Stomach (tissue), 9 donors: ENCODE data around the gene IQGAP3. TPM values are rescaled to one million over a fixed set of nuclear protein-coding genes. Genes with fewer than 3 reads are reported as not detected.
A peak's percentile ranks its signal among the peaks of the same experiment; 100 is the strongest.

Source experiments
- DNase-seq, 2 donors: peaks; one replicate each; pipeline versions ENCODE4 v3.0.0 to v3.0.0-alpha.2; 2013 to 2019
- H3K27ac ChIP-seq, 5 donors: fragments of 200-600 bp in 4 of 5; sonication (generic) in 4 of 5; one replicate each; pipeline ENCODE4 v1.5.1; 2013 to 2019; ENCODE audit warnings: mild to moderate bottlenecking in 1 of 5, moderate library complexity in 1 of 5
- H3K27me3 ChIP-seq, 3 donors: fragments of 200-600 bp; sonication (generic); one replicate each; pipeline ENCODE4 v1.5.1; 2017 to 2019; ENCODE audit warnings: mixed run types in 1 of 3
- H3K36me3 ChIP-seq, 4 donors: fragments of 200-600 bp; sonication (generic); 1 replicate in 3 of 4; 2 replicates in 1 of 4; pipeline ENCODE4 v1.5.1; 2016 to 2019
- H3K4me1 ChIP-seq, 4 donors: fragments of 200-600 bp; sonication (generic); one replicate each; pipeline ENCODE4 v1.5.1; 2016 to 2019
- H3K4me3 ChIP-seq, 4 donors: fragments of 200-600 bp; sonication (generic) in 3 of 4; one replicate each; pipeline ENCODE4 v1.5.1; 2016 to 2019; ENCODE audit warnings: mild to moderate bottlenecking in 1 of 4
- H3K9me3 ChIP-seq, 4 donors: fragments of 200-600 bp; sonication (generic); one replicate each; pipeline ENCODE4 v1.5.1; 2016 to 2019
- EP300 ChIP-seq: sonication (generic); formaldehyde crosslinking; IDR thresholded peaks from one replicate; pipeline ENCODE4 v1.6.1; 2017; ENCODE audit warnings: antibody characterized with exemption
- POLR2A ChIP-seq, 4 donors: fragments of 450-650 bp; IDR thresholded peaks; one replicate each; pipeline ENCODE4 v1.6.1; 2016; ENCODE audit warnings: antibody characterized with exemption in 4 of 4, control low read depth in 2 of 4, mild to moderate bottlenecking in 1 of 4, moderate library complexity in 1 of 4
- POLR2AphosphoS5 ChIP-seq, 3 donors: sonication (generic); formaldehyde crosslinking; IDR thresholded peaks; one replicate each; pipeline ENCODE4 v1.6.1; 2016; ENCODE audit warnings: antibody characterized with exemption in 3 of 3
- WGBS, 5 donors: extraction: QIAGEN DNeasy Blood & Tissue Kit in 3 of 5; methylation state at CpG; one replicate each; pipeline versions ENCODE4 v1.1.5 to v1.1.7; 2013 to 2018; 5-methylcytosine and 5-hydroxymethylcytosine counted together
- intact Hi-C: fragments of 100-400 bp; cut with DNase I; formaldehyde crosslinking; loops from one replicate; pipeline ENCODE4 v1.15.1; 2023; ENCODE audit warnings: low total_unique reads
- polyA plus RNA-seq, 3 donors: library from polyadenylated mRNA; stranded (reverse); fragments of 200-250 nt; gene quantifications; one replicate each; pipeline ENCODE4 v1.2.3, GENCODE V29; 2013
- total RNA-seq, 5 donors: library from RNA; depleted of rRNA; stranded (reverse); fragments of >200 nt; gene quantifications; one replicate each; pipeline versions ENCODE4 v1.1.0 to v1.2.3, GENCODE V29; 2014 to 2016
- TF ChIP-seq, protein P1 (sequence below), 7 experiments: fragments of 450-650 bp in 4 of 7; fragments of 200-600 bp in 3 of 7; sonication (generic) in 3 of 7; IDR thresholded peaks; one replicate each; pipeline ENCODE4 v1.5.1; 2016 to 2019; ENCODE audit warnings: antibody characterized with exemption in 7 of 7, control low read depth in 2 of 7, mild to moderate bottlenecking in 1 of 7
- donor health status: healthy with polysubstance abuse.
- donor health status: Bipolar disorder and iron deficiency.
- donor health status: healthy.

IQGAP3 gene
- total and polyA plus RNA-seq, 8 donors = 1.2 to 22.2 (median 9.3) TPM

DNA sequence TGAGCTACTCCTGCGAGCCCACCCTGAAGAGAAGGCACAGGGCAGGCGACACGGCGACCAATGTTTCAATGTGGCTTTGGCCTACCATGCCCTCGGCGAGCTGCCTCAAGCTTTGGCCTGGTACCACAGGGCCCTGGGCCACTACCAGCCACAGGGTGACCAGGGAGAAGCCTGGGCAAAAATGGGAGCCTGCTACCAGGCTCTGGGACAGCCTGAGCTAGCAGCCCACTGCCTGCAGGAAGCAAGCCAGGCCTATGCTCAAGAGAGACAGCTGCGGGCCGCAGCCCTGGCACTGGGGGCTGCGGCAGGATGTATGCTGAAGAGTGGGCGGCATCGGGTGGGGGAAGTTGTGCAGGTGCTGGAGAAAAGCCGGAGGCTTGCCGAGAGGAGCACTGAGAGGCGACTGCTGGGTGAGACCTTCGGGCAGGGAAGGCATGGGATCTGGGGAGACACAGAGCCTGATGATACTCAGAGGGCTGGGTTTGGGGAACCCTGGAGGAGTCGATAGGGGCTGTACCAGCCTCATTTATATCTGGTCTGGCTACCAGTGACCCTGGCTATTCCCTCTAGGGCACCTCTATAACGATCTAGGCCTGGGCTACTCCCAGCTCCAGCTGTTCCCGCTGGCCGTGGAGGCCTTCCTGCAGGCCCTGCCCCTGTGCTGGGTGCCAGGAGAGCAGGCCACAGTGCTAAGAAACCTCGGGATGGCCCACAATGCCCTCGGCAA, 9.5 kb upstream of the IQGAP3 start:
- DNase-seq = no peak
- intact Hi-C loops = no loop called here
- TF ChIP-seq EP300 = no peak
- TF ChIP-seq, protein P1, sequence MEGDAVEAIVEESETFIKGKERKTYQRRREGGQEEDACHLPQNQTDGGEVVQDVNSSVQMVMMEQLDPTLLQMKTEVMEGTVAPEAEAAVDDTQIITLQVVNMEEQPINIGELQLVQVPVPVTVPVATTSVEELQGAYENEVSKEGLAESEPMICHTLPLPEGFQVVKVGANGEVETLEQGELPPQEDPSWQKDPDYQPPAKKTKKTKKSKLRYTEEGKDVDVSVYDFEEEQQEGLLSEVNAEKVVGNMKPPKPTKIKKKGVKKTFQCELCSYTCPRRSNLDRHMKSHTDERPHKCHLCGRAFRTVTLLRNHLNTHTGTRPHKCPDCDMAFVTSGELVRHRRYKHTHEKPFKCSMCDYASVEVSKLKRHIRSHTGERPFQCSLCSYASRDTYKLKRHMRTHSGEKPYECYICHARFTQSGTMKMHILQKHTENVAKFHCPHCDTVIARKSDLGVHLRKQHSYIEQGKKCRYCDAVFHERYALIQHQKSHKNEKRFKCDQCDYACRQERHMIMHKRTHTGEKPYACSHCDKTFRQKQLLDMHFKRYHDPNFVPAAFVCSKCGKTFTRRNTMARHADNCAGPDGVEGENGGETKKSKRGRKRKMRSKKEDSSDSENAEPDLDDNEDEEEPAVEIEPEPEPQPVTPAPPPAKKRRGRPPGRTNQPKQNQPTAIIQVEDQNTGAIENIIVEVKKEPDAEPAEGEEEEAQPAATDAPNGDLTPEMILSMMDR (IDR thresholded peaks at IDR 0.05) = no peak
- no peak for TF ChIP-seq POLR2A (IDR thresholded peaks at IDR 0.05)
- no peak for TF ChIP-seq POLR2AphosphoS5 (IDR thresholded peaks at IDR 0.05)
- H3K9me3 ChIP-seq = no peaks in the 10 kb centered on the region
- no peak overlapping the region for H3K27ac ChIP-seq
- no peaks in the 10 kb centered on the region for H3K27me3 ChIP-seq
- WGBS, 5 donors = 76 to 85% (median 78%) methylated on average over 14 to 21 of the region's 21 CpGs
- H3K36me3 ChIP-seq = no peaks in the 10 kb centered on the region
- H3K4me3 ChIP-seq = no peak overlapping the region
- peaks cover 0 to 9% (median 8%) of the 10 kb centered on the region in 4 donors for H3K4me1 ChIP-seq

DNA sequence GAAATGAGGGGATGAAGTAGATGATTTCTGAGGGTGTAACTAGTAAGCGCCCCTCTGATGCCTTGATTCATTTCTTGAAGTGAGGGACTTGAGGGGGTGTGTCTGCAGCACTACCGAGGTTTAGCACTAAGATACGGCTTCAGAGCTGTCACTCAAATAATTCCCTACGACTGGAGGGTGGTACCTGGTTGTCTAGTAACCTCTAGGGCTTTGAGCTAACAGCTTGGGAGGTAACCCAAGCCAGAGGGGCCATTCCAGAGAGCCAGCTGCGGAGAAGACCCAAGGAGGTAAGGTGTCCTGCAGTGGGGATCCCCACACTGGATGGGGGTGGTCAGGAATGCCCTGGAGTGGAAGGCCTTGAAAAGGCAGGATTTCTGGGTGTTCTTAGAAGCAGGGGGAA, 7.1 kb upstream of the IQGAP3 start, which contains the start of gene TTC24:
Gene TTC24, plus strand, starts transcription at position 252 of the 400 bp plus-strand sequence. CDS start 1,642 bp downstream, outside the sequence.
- WGBS, 5 donors = 76 to 86% (median 80%) methylated on average over 5 of the region's 5 CpGs
- DNase-seq = no peak
- H3K36me3 ChIP-seq = no peaks in the 10 kb centered on the region

DNA sequence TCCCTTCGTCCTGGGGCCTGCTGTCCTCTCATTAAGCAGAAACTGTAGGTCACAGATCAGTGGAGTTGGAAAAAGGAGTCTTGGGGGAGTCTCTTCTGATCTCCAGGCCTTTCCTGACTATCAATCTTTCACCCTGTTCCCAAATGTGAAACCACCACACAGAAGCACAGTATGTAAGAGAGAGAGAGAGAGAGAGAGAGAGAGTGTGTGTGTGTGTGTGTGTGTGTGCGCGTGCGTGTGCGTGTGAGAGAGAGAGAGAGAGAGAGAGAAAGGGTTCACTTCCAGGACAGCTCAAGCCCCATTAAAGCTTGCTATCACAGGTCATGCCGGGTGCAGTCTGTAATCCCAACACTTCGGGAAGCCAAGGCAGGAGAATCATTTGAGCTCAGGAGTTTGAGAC, 5.7 kb upstream of the IQGAP3 start:
- DNase-seq = no peak
- Histone ChIP-seq H3K4me3 (no peak overlapping the region), H3K27me3 (no peaks in the 10 kb centered on the region), H3K36me3 (no peaks in the 10 kb centered on the region), H3K27ac (peak overlapping the region; percentile 39 to 74 (median 50)), H3K9me3 (no peaks in the 10 kb centered on the region), H3K4me1 (peaks cover 0 to 3% (median 0%) of the 10 kb centered on the region in 4 donors)
- 34 to 62% (median 43%) methylated on average over 3 to 7 of the region's 7 CpGs for WGBS, 5 donors
- intact Hi-C loops = no loop called here
- TF ChIP-seq EP300 = no peak
- TF ChIP-seq, protein P1 (IDR thresholded peaks at IDR 0.05) = no peak
- TF ChIP-seq POLR2A (IDR thresholded peaks at IDR 0.05) = no peak
- TF ChIP-seq POLR2AphosphoS5 (IDR thresholded peaks at IDR 0.05) = no peak

More for the DNA sequence above, 7.1 kb upstream of the IQGAP3 start, which contains the start of gene TTC24:
- Histone ChIP-seq H3K4me3 (no peak within 1 kb of the TSS), H3K9me3 (no peaks in the 10 kb centered on the region), H3K4me1 (peaks cover 0 to 9% (median 8%) of the 10 kb centered on the region in 4 donors), H3K27ac (peak within 1 kb of the TSS in 1 of 5 donors; percentile 74), H3K27me3 (no peaks in the 10 kb centered on the region)
- TF ChIP-seq EP300 (no peak), POLR2AphosphoS5 (IDR thresholded peaks at IDR 0.05) (no peak)
- TF ChIP-seq, protein P1 (IDR thresholded peaks at IDR 0.05) = no peak
- intact Hi-C loops = no loop called here

DNA sequence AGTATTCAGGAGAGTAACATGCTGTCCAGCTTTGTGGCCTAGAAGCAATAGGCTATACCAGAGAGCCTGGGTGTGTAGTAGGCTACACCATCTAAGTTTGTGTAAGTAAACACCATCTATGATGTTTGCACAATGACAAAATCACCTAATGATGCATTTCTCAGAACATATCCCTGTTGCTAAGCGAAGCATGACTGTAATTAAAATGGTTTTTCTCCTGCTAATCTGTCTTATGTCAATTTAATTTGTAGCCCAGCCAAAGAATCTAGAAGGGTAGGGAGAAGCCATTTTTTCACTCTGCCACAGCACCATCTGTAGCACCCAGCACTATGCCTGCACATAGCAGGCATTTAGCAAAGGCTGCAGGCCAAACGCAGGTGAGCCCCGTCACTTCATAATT, 5.2 kb upstream of the IQGAP3 start:
- Histone ChIP-seq H3K9me3 (no peaks in the 10 kb centered on the region), H3K27ac (peak overlapping the region; percentile 39 to 74 (median 50)), H3K36me3 (no peaks in the 10 kb centered on the region), H3K27me3 (no peaks in the 10 kb centered on the region), H3K4me1 (peaks cover 2 to 6% (median 3%) of the 10 kb centered on the region in 4 donors), H3K4me3 (no peak overlapping the region)
- no peak for TF ChIP-seq EP300
- TF ChIP-seq POLR2AphosphoS5 (IDR thresholded peaks at IDR 0.05) = peak in 1 of 3 donors; percentile 24
- 45 to 73% (median 57%) methylated on average over 3 of the region's 3 CpGs for WGBS, 5 donors
- intact Hi-C loops = no loop called here
- DNase-seq = peak in 1 of 2 donors; percentile 60
